Measurements from ENCODE around the gene SLC1A2.

The SLC1A2 gene

GRCh38 chr11:35373284-35373933, 45.9 kb downstream of the SLC1A2 start:
- Histone ChIP-seq H3K9me3 (ENCODE audit: insufficient read depth, low read depth, low read length) (no peaks in the 10 kb centered on the region), H3K27me3 (ENCODE audit: insufficient read depth, low read length, poor library complexity, severe bottlenecking) (no peaks in the 10 kb centered on the region), H3K4me2 (ENCODE audit: low read depth, low read length, poor library complexity, severe bottlenecking) (no peak overlapping the region), H3F3A (ENCODE audit: low read depth) (no peaks in the 10 kb centered on the region), H3K4me1 (ENCODE audit: insufficient read depth, low read length, poor library complexity, severe bottlenecking) (no peaks in the 10 kb centered on the region), H3K36me3 (ENCODE audit: insufficient read depth, low read length) (no peaks in the 10 kb centered on the region), H3K9me2 (replicated peaks; ENCODE audit: low read depth, low read length) (no peaks in the 10 kb centered on the region), H4K20me1 (ENCODE audit: insufficient read depth, low read length, poor library complexity, severe bottlenecking) (no peaks in the 10 kb centered on the region), H3K4me3 (ENCODE audit: low read length, poor library complexity, severe bottlenecking) (no peak overlapping the region), H3K79me2 (ENCODE audit: insufficient read depth, low read length) (no peaks in the 10 kb centered on the region), H3K9ac (ENCODE audit: low read depth, low read length, poor library complexity, severe bottlenecking) (no peak overlapping the region), H2AFZ (ENCODE audit: low read length) (no peak overlapping the region)
- peak; percentile 45 for TF ChIP-seq CTCF (conservative IDR thresholded peaks at IDR 0.05; ENCODE audit: low read length)
- TF ChIP-seq EZH2phosphoT487 (IDR thresholded peaks at IDR 0.05; ENCODE audit: borderline replicate concordance): no peak

- no peak for TF ChIP-seq EZH2phosphoT487 (IDR thresholded peaks at IDR 0.05; ENCODE audit: borderline replicate concordance)
- H3K9ac ChIP-seq (ENCODE audit: low read depth, low read length, poor library complexity, severe bottlenecking): no peak overlapping the region
- no peaks in the 10 kb centered on the region for H3K4me1 ChIP-seq (ENCODE audit: insufficient read depth, low read length, poor library complexity, severe bottlenecking)
- no peaks in the 10 kb centered on the region for H3F3A ChIP-seq (ENCODE audit: low read depth)
- H3K79me2 ChIP-seq (ENCODE audit: insufficient read depth, low read length): no peaks in the 10 kb centered on the region
- no peaks in the 10 kb centered on the region for H4K20me1 ChIP-seq (ENCODE audit: insufficient read depth, low read length, poor library complexity, severe bottlenecking)
- H3K9me3 ChIP-seq (ENCODE audit: insufficient read depth, low read depth, low read length): no peaks in the 10 kb centered on the region
- H3K27me3 ChIP-seq (ENCODE audit: insufficient read depth, low read length, poor library complexity, severe bottlenecking): no peaks in the 10 kb centered on the region
- no peak overlapping the region for H3K4me2 ChIP-seq (ENCODE audit: low read depth, low read length, poor library complexity, severe bottlenecking)
- H3K36me3 ChIP-seq (ENCODE audit: insufficient read depth, low read length): no peaks in the 10 kb centered on the region
- H3K4me3 ChIP-seq (ENCODE audit: low read length, poor library complexity, severe bottlenecking): no peak overlapping the region
- no peaks in the 10 kb centered on the region for H3K9me2 ChIP-seq (replicated peaks; ENCODE audit: low read depth, low read length)
- H2AFZ ChIP-seq (ENCODE audit: low read length): no peak overlapping the region
Measured at GRCh38 chr11:35372565-35373283, 46.6 kb downstream of the SLC1A2 start.

- Histone ChIP-seq H3K36me3 (ENCODE audit: insufficient read depth, low read length) (no peaks in the 10 kb centered on the region), H4K20me1 (ENCODE audit: insufficient read depth, low read length, poor library complexity, severe bottlenecking) (no peaks in the 10 kb centered on the region), H3K4me1 (ENCODE audit: insufficient read depth, low read length, poor library complexity, severe bottlenecking) (no peaks in the 10 kb centered on the region), H3K9me2 (replicated peaks; ENCODE audit: low read depth, low read length) (no peaks in the 10 kb centered on the region), H3K4me2 (ENCODE audit: low read depth, low read length, poor library complexity, severe bottlenecking) (no peak overlapping the region), H3K27me3 (ENCODE audit: insufficient read depth, low read length, poor library complexity, severe bottlenecking) (no peaks in the 10 kb centered on the region), H3F3A (ENCODE audit: low read depth) (no peaks in the 10 kb centered on the region), H3K79me2 (ENCODE audit: insufficient read depth, low read length) (no peaks in the 10 kb centered on the region), H3K9ac (ENCODE audit: low read depth, low read length, poor library complexity, severe bottlenecking) (no peak overlapping the region), H2AFZ (ENCODE audit: low read length) (no peak overlapping the region), H3K9me3 (ENCODE audit: insufficient read depth, low read depth, low read length) (no peaks in the 10 kb centered on the region), H3K4me3 (ENCODE audit: low read length, poor library complexity, severe bottlenecking) (no peak overlapping the region)
- TF ChIP-seq EZH2phosphoT487 (IDR thresholded peaks at IDR 0.05; ENCODE audit: borderline replicate concordance) (no peak), CTCF (conservative IDR thresholded peaks at IDR 0.05; ENCODE audit: low read length) (no peak)
Measured at GRCh38 chr11:35367491-35367890, 51.9 kb downstream of the SLC1A2 start.

Measured in Loucy (cell line).